IPS DF 6.9 (cell line): ENCODE results near the gene KANK3.

Experiments
- DNase-seq: peaks from one replicate; pipeline ENCODE4 v3.0.0-alpha.2; 2013; ENCODE audit warnings: low read depth, low spot score
- H3K27ac ChIP-seq: one replicate; pipeline ENCODE4 v1.5.1; 2013; ENCODE audit warnings: low read length, control low read depth
- H3K27me3 ChIP-seq: 2 replicates; pipeline ENCODE4 v1.6.1; 2013; ENCODE audit warnings: mild to moderate bottlenecking, low read length; ENCODE audit not compliant: control insufficient read depth, insufficient read depth
- H3K36me3 ChIP-seq: 2 replicates; pipeline ENCODE4 v1.6.1; 2013; ENCODE audit warnings: low read length; ENCODE audit not compliant: control insufficient read depth, insufficient read depth
- H3K4me1 ChIP-seq: 2 replicates; pipeline ENCODE4 v1.6.1; 2013; ENCODE audit warnings: low read length; ENCODE audit not compliant: control insufficient read depth, insufficient read depth
- H3K4me3 ChIP-seq: 2 replicates; pipeline ENCODE4 v1.5.1; 2013; ENCODE audit warnings: mild to moderate bottlenecking, low read length
- H3K9me3 ChIP-seq: 2 replicates; pipeline ENCODE4 v1.6.1; 2013; ENCODE audit warnings: low read length, inconsistent platforms; ENCODE audit not compliant: control insufficient read depth, insufficient read depth
- WGBS: extraction: QIAGEN DNeasy Blood & Tissue Kit; methylation state at CpG from one replicate; pipeline ENCODE4 v1.1.7; 2013; ENCODE audit warnings: mixed read lengths, missing lambda C conversion rate; ENCODE audit not compliant: insufficient read length, insufficient coverage; 5-methylcytosine and 5-hydroxymethylcytosine counted together

Gene KANK3

GRCh38 chr19:8336660-8337059 lies 6.4 kb downstream of the KANK3 start:
- Histone ChIP-seq H3K4me3 (no peak overlapping the region), H3K27me3 (peaks cover 15% of the 10 kb centered on the region), H3K27ac (no peak overlapping the region), H3K9me3 (no peaks in the 10 kb centered on the region), H3K36me3 (no peaks in the 10 kb centered on the region), H3K4me1 (peaks cover 1% of the 10 kb centered on the region; the same call in 1 of the 2 replicates)
- DNase-seq = no peak
- WGBS = no CpG with 5 or more reads among the region's 8 CpGs

- no CpG with 5 or more reads among the region's 27 CpGs for WGBS
- no peak overlapping the region for H3K4me3 ChIP-seq
- no peaks in the 10 kb centered on the region for H3K36me3 ChIP-seq
- H3K27ac ChIP-seq = no peak overlapping the region
- H3K4me1 ChIP-seq = peaks cover 1% of the 10 kb centered on the region; the same call in 1 of the 2 replicates
- H3K9me3 ChIP-seq = no peaks in the 10 kb centered on the region
- no peak for DNase-seq
- peaks cover 15% of the 10 kb centered on the region for H3K27me3 ChIP-seq
Measured at GRCh38 chr19:8336072-8336569, 6.9 kb downstream of the KANK3 start.

- H3K27ac ChIP-seq = no peak overlapping the region
- no peak for DNase-seq
- H3K4me1 ChIP-seq = peaks cover 1% of the 10 kb centered on the region; the same call in 1 of the 2 replicates
- no peaks in the 10 kb centered on the region for H3K36me3 ChIP-seq
- peaks cover 15% of the 10 kb centered on the region for H3K27me3 ChIP-seq
- H3K4me3 ChIP-seq = peak overlapping the region; percentile 61
- no CpG with 5 or more reads among the region's 79 CpGs for WGBS
- H3K9me3 ChIP-seq = no peaks in the 10 kb centered on the region
Measured at GRCh38 chr19:8335343-8336071, 7.6 kb downstream of the KANK3 start.

GRCh38 chr19:8334458-8335342 lies 8.4 kb downstream of the KANK3 start:
- peaks cover 15% of the 10 kb centered on the region for H3K27me3 ChIP-seq
- H3K27ac ChIP-seq = no peak overlapping the region

GRCh38 chr19:8333767-8334457 lies 9.2 kb downstream of the KANK3 start:
- peaks cover 1% of the 10 kb centered on the region; the same call in 1 of the 2 replicates for H3K4me1 ChIP-seq
- H3K27me3 ChIP-seq = peaks cover 15% of the 10 kb centered on the region
- H3K4me3 ChIP-seq = peak overlapping the region; percentile 27; the same call in 1 of the 2 replicates
- H3K27ac ChIP-seq = no peak overlapping the region
- no peaks in the 10 kb centered on the region for H3K36me3 ChIP-seq
- no CpG with 5 or more reads among the region's 48 CpGs for WGBS
- no peak for DNase-seq
- H3K9me3 ChIP-seq = no peaks in the 10 kb centered on the region

More at GRCh38 chr19:8334458-8335342, 8.4 kb downstream of the KANK3 start:
- no peaks in the 10 kb centered on the region for H3K36me3 ChIP-seq
- peaks cover 1% of the 10 kb centered on the region; the same call in 1 of the 2 replicates for H3K4me1 ChIP-seq
- no peak for DNase-seq
- WGBS = no CpG with 5 or more reads among the region's 117 CpGs
- H3K9me3 ChIP-seq = no peaks in the 10 kb centered on the region
- H3K4me3 ChIP-seq = peak overlapping the region; percentile 61

- no CpG with 5 or more reads among the region's 52 CpGs for WGBS
- Histone ChIP-seq H3K4me1 (peaks cover 1% of the 10 kb centered on the region; the same call in 1 of the 2 replicates), H3K27ac (no peak overlapping the region), H3K4me3 (peak overlapping the region; percentile 27; the same call in 1 of the 2 replicates), H3K27me3 (peaks cover 15% of the 10 kb centered on the region), H3K36me3 (no peaks in the 10 kb centered on the region), H3K9me3 (no peaks in the 10 kb centered on the region)
- no peak for DNase-seq
Measured at GRCh38 chr19:8332976-8333766, 9.9 kb downstream of the KANK3 start.

GRCh38 chr19:8331263-8331845 lies 11.7 kb downstream of the KANK3 start:
- no peaks in the 10 kb centered on the region for H3K36me3 ChIP-seq
- H3K4me1 ChIP-seq = peaks cover 1% of the 10 kb centered on the region; the same call in 1 of the 2 replicates
- DNase-seq = no peak
- H3K27ac ChIP-seq = no peak overlapping the region
- WGBS = no CpG with 5 or more reads among the region's 8 CpGs
- no peaks in the 10 kb centered on the region for H3K9me3 ChIP-seq
- H3K27me3 ChIP-seq = peaks cover 15% of the 10 kb centered on the region
- H3K4me3 ChIP-seq = no peak overlapping the region

- Histone ChIP-seq H3K36me3 (no peaks in the 10 kb centered on the region), H3K4me1 (peaks cover 1% of the 10 kb centered on the region; the same call in 1 of the 2 replicates), H3K27ac (no peak overlapping the region), H3K27me3 (peaks cover 15% of the 10 kb centered on the region), H3K4me3 (no peak overlapping the region), H3K9me3 (no peaks in the 10 kb centered on the region)
- no CpG with 5 or more reads among the region's 3 CpGs for WGBS
- DNase-seq = no peak
Measured at GRCh38 chr19:8329996-8330395, 13.1 kb downstream of the KANK3 start.

GRCh38 chr19:8325454-8325853 lies 17.6 kb downstream of the KANK3 start:
- Histone ChIP-seq H3K36me3 (peaks cover 12% of the 10 kb centered on the region), H3K27ac (no peak overlapping the region), H3K4me3 (no peak overlapping the region), H3K9me3 (no peaks in the 10 kb centered on the region), H3K27me3 (no peaks in the 10 kb centered on the region), H3K4me1 (peaks cover 5% of the 10 kb centered on the region)
- no peak for DNase-seq
- WGBS = no CpG with 5 or more reads among the region's 3 CpGs
